ENCODE data around the gene SOX13. TPM values are rescaled to one million over a fixed set of nuclear protein-coding genes. Genes with fewer than 3 reads are reported as not detected.

The SOX13 gene
- total RNA-seq, 6 experiments from 2014 or later: 12.5 to 29.1 (median 17.1) TPM

DNA sequence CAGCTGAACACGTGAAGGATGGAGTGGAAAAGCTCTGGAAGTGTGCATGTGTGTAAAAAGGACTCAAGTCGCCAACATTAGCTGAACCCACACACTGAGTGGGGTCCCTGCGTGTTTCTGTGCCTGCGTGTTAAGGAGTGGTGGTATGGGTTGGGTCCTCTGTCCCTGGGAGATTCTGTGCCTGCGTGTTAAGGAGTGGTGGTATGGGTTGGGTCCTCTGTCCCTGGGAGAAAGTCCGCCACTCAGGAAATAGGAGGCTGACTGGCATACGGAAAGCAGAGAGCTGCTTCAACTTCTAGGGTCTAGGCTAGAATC lies 7.0 kb upstream of the SOX13 start:
- peak in 1 of 3 donors; percentile 5 for DNase-seq
- intact Hi-C loops (cut with DNase I): no loop called here
- WGBS (ENCODE audit: insufficient coverage, low coverage, low lambda C conversion rate, missing lambda C conversion rate): no CpG with 5 or more reads among the region's 7 CpGs
- Histone ChIP-seq H3K4me3 (no peak overlapping the region), H3K9me3 (no peaks in the 10 kb centered on the region), H3K27ac (no peak overlapping the region), H3K27me3 (no peaks in the 10 kb centered on the region), H3K4me1 (no peaks in the 10 kb centered on the region), H3K36me3 (no peaks in the 10 kb centered on the region)
- ATAC-seq: no peak
- TF ChIP-seq CTCF (IDR thresholded peaks at IDR 0.05): no peak
- no peak for TF ChIP-seq POLR2A (IDR thresholded peaks at IDR 0.05)

DNA sequence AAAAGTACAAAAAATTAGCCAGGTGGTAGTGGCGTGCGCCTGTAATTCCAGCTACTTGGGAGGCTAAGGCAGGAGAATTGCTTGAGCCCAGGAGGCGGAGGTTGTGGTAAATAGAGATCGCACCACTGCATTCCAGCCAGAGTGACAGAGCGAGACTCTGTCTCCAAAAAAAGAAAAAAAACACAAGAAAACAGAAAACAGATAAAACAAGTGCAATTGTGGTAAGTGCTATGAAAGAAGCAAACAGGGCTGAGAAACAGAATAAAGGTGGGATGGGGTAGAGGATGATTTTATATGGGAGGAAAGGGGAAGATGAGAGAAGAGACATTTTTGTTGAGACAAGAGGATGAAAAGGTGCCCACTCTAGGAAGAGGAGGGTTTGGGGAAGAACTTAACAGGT lies 5.0 kb upstream of the SOX13 start:
- WGBS (ENCODE audit: insufficient coverage, low coverage, low lambda C conversion rate, missing lambda C conversion rate): 95% methylated on average over 4 of the region's 5 CpGs
- ATAC-seq (no peak), DNase-seq (peak in 1 of 3 donors; percentile 12)
- Histone ChIP-seq H3K36me3 (no peaks in the 10 kb centered on the region), H3K4me1 (peaks cover 0 to 3% (median 0%) of the 10 kb centered on the region in 4 donors), H3K9me3 (no peaks in the 10 kb centered on the region), H3K27ac (no peak overlapping the region), H3K4me3 (no peak overlapping the region), H3K27me3 (no peaks in the 10 kb centered on the region)
- intact Hi-C loops (cut with DNase I): no loop called here
- TF ChIP-seq POLR2A (IDR thresholded peaks at IDR 0.05) (no peak), CTCF (IDR thresholded peaks at IDR 0.05) (no peak)

GRCh38 chr1:204069887-204070286 lies 3.0 kb upstream of the SOX13 start:
- peaks cover 0 to 3% (median 0%) of the 10 kb centered on the region in 4 donors for H3K4me1 ChIP-seq
- no peak for ATAC-seq
- TF ChIP-seq CTCF (IDR thresholded peaks at IDR 0.05) (no peak), POLR2A (IDR thresholded peaks at IDR 0.05) (no peak)
- no peak overlapping the region for H3K27ac ChIP-seq
- intact Hi-C loops (cut with DNase I): loop anchor here in 1 of 2 donors (10.0 kb wide), 1 partner anchor 55 kb away; no protein-coding TSS in a partner anchor
- H3K27me3 ChIP-seq: no peaks in the 10 kb centered on the region
- no peak overlapping the region for H3K4me3 ChIP-seq
- H3K9me3 ChIP-seq: no peaks in the 10 kb centered on the region
- no peaks in the 10 kb centered on the region for H3K36me3 ChIP-seq
- WGBS (ENCODE audit: insufficient coverage, low coverage, low lambda C conversion rate, missing lambda C conversion rate): 95% methylated on average over 1 of the region's 1 CpG
- DNase-seq: no peak

- TF ChIP-seq CTCF (IDR thresholded peaks at IDR 0.05) (no peak), POLR2A (IDR thresholded peaks at IDR 0.05) (no peak)
- DNase-seq: no peak
- 78% methylated on average over 4 of the region's 6 CpGs for WGBS (ENCODE audit: insufficient coverage, low coverage, low lambda C conversion rate, missing lambda C conversion rate)
- no peaks in the 10 kb centered on the region for H3K9me3 ChIP-seq
- no peak overlapping the region for H3K27ac ChIP-seq
- intact Hi-C loops (cut with DNase I): loop anchor here in 1 of 2 donors (10.0 kb wide), 1 partner anchor 54 kb away; no protein-coding TSS in a partner anchor
- no peaks in the 10 kb centered on the region for H3K36me3 ChIP-seq
- no peak overlapping the region for H3K4me3 ChIP-seq
- no peak for ATAC-seq
- H3K4me1 ChIP-seq: peaks cover 0 to 11% (median 3%) of the 10 kb centered on the region in 4 donors
- no peaks in the 10 kb centered on the region for H3K27me3 ChIP-seq
These were observed 2.0 kb upstream of the SOX13 start for GRCh38 chr1:204070895-204071294.
